NB4 (cell line): ENCODE results near the gene NUMB.

Source experiments
- CTCF ChIP-seq: IDR thresholded peaks from one replicate; pipeline ENCODE4 v1.5.1; 2012; ENCODE audit warnings: low read depth, low read length
- POLR2A ChIP-seq: IDR thresholded peaks from 2 replicates; pipeline ENCODE4 v1.6.1; 2011; ENCODE audit warnings: mild to moderate bottlenecking; ENCODE audit not compliant: insufficient read length; ENCODE audit errors: extremely low read depth
- TF ChIP-seq, protein P1 (sequence below): IDR thresholded peaks from 2 replicates; pipeline ENCODE4 v1.6.1; 2011; ENCODE audit warnings: low read depth, low read length

- TF ChIP-seq POLR2A = no peak
- no peak for TF ChIP-seq CTCF
- TF ChIP-seq, protein P1, sequence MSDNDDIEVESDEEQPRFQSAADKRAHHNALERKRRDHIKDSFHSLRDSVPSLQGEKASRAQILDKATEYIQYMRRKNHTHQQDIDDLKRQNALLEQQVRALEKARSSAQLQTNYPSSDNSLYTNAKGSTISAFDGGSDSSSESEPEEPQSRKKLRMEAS = no peak
Observed at GRCh38 chr14:73307261-73307660, 151.1 kb downstream of the NUMB start.
